ENCODE data around the gene NBPF3. TPM values are rescaled to one million over a fixed set of nuclear protein-coding genes. Genes with fewer than 3 reads are reported as not detected.
"Not testable (repeated sequence)": the region's sequence is repeated elsewhere in the genome, so short reads cannot be mapped to it uniquely, and the experiment has no call there.

The NBPF3 gene
- total RNA-seq, 1 experiment from 2014 or later: 15.9 TPM

- TF ChIP-seq CTCF (IDR thresholded peaks at IDR 0.05) (no peak), TCF7L2 (IDR thresholded peaks at IDR 0.05; ENCODE audit: low read depth, low read length) (no peak), REST (IDR thresholded peaks at IDR 0.05; ENCODE audit: insufficient read depth in 1 of 2, low read depth in 2 of 2, low read length in 1 of 2) (no peak), SIN3A (IDR thresholded peaks at IDR 0.05; ENCODE audit: borderline replicate concordance, insufficient read depth, low read depth, low read length) (no peak), POLR2AphosphoS5 (IDR thresholded peaks at IDR 0.05; ENCODE audit: low read depth, low read length) (no peak)
- H3K4me1 ChIP-seq (ENCODE audit: control insufficient read depth, insufficient read depth, low read length): no peaks in the 10 kb centered on the region
- ATAC-seq (no peak), DNase-seq (ENCODE audit: low read depth, low spot score) (no peak)
- H3K4me3 ChIP-seq (ENCODE audit: low read depth in 2 of 2, low read length in 2 of 2): no peak overlapping the region
- intact Hi-C loops (cut with micrococcal nuclease; ENCODE audit: unreplicated experiment) (no loop called here), in situ Hi-C loops (cut with HindIII; ENCODE audit: low pct_unique_long_range_greater_than_20kb, low sequenced_read_pairs) (no loop called here)
- H3K36me3 ChIP-seq (ENCODE audit: control insufficient read depth, insufficient read depth, low read length): no peaks in the 10 kb centered on the region
- BruUV-seq (replicated peaks): no TSS peak
- ChIA-PET CTCF (interaction anchor here (1.1 kb wide), 1 partner anchor 150 kb away, joined by 5 read pairs; no protein-coding TSS in a partner anchor), POLR2A (interaction anchor here (0.5 kb wide), 1 partner anchor 10 kb away, joined by 3 read pairs; no protein-coding TSS in a partner anchor)
- H3K9me3 ChIP-seq (ENCODE audit: control insufficient read depth, insufficient read depth, low read depth, low read length): no peaks in the 10 kb centered on the region
- H3K27ac ChIP-seq (ENCODE audit: low read length): no peak overlapping the region
- no peaks in the 10 kb centered on the region for H3K27me3 ChIP-seq (ENCODE audit: control insufficient read depth, insufficient read depth, low read length)
Observed at GRCh38 chr1:21517660-21518480, 77.9 kb downstream of the NBPF3 start.

DNA sequence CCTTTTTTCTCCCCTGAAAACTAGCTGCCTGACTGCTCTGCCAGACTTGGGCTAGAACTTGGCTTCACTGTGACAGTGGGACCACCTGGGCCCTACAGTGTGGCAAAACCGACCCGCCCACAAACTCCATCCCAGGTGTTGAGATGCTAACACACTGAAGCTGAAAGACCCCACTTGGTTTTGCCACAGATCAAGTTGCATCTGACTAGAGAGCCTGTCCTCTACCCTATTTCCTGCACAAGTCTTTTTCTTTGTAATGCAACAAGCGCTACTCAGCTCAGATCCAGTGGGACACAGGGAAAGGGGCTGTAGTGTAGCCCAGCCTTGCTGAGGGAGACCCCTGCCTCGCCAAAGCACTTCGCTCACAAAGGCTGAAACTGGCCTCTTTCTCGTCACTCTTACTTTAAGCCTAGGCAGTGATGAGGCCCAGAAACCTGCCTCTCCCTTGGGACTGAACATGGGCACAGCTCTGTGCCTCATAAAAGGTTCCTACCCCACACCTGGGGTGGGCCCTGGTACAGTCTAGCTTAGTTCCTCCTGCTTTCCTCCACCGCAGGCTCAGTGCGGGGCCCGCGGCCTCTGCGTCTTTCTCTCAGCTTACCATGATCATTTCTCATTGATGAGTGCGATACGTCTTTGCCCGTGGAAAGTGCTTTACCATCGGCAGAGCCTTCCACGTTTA is 79.0 kb downstream of the NBPF3 start:
- TF ChIP-seq SIN3A (IDR thresholded peaks at IDR 0.05; ENCODE audit: borderline replicate concordance, insufficient read depth, low read depth, low read length) (no peak), POLR2AphosphoS5 (IDR thresholded peaks at IDR 0.05; ENCODE audit: low read depth, low read length) (no peak), TCF7L2 (IDR thresholded peaks at IDR 0.05; ENCODE audit: low read depth, low read length) (no peak), REST (IDR thresholded peaks at IDR 0.05; ENCODE audit: insufficient read depth in 1 of 2, low read depth in 2 of 2, low read length in 1 of 2) (no peak), CTCF (IDR thresholded peaks at IDR 0.05) (no peak)
- no peak overlapping the region for H3K27ac ChIP-seq (ENCODE audit: low read length)
- ChIA-PET CTCF (interaction anchor here (1.1 kb wide), 1 partner anchor 151 kb away, joined by 5 read pairs; no protein-coding TSS in a partner anchor), POLR2A (no interaction called here)
- H3K9me3 ChIP-seq (ENCODE audit: control insufficient read depth, insufficient read depth, low read depth, low read length): no peaks in the 10 kb centered on the region
- BruUV-seq (replicated peaks): no TSS peak
- H3K36me3 ChIP-seq (ENCODE audit: control insufficient read depth, insufficient read depth, low read length): no peaks in the 10 kb centered on the region
- H3K4me1 ChIP-seq (ENCODE audit: control insufficient read depth, insufficient read depth, low read length): no peaks in the 10 kb centered on the region
- no peaks in the 10 kb centered on the region for H3K27me3 ChIP-seq (ENCODE audit: control insufficient read depth, insufficient read depth, low read length)
- ATAC-seq (no peak), DNase-seq (ENCODE audit: low read depth, low spot score) (no peak)
- intact Hi-C loops (cut with micrococcal nuclease; ENCODE audit: unreplicated experiment): no loop called here
- in situ Hi-C loops (cut with HindIII; ENCODE audit: low pct_unique_long_range_greater_than_20kb, low sequenced_read_pairs): no loop called here
- no peak overlapping the region for H3K4me3 ChIP-seq (ENCODE audit: low read depth in 2 of 2, low read length in 2 of 2)

DNA sequence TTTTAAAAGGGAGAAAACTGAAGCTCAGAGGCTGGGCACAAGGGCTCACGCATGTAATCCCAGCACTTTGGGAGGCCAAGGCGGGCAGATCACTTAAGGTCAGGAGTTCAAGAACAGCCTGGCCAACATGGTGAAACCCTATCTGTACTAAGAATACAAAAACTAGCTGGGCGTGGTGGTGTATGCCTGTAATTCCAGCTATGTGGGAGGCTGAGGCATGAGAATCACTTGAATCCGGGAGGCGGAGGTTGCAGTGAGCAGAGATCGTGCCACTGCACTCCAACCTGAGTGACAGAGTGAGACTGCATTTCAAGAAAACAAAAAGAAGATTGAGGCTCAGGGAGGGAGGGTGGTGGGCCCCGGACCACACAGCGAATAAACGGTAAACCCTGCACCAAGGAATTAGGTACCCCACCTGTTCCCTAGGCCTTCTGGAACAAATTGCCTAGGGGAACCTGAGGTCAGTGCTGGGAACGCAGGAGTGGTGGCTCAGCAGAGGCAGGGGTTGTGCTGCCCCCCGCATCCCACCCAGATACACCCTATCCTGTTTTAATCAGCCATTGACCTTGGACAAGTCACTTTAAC is 79.6 kb downstream of the NBPF3 start:
- H3K4me1 ChIP-seq (ENCODE audit: control insufficient read depth, insufficient read depth, low read length); H3K36me3 ChIP-seq (ENCODE audit: control insufficient read depth, insufficient read depth, low read length); POLR2A ChIA-PET; H3K4me3 ChIP-seq (ENCODE audit: low read depth in 2 of 2, low read length in 2 of 2); BruUV-seq (replicated peaks); CTCF ChIA-PET; H3K9me3 ChIP-seq (ENCODE audit: control insufficient read depth, insufficient read depth, low read depth, low read length); H3K27me3 ChIP-seq (ENCODE audit: control insufficient read depth, insufficient read depth, low read length); DNase-seq (ENCODE audit: low read depth, low spot score); intact Hi-C loops (cut with micrococcal nuclease; ENCODE audit: unreplicated experiment); in situ Hi-C loops (cut with HindIII; ENCODE audit: low pct_unique_long_range_greater_than_20kb, low sequenced_read_pairs); H3K27ac ChIP-seq (ENCODE audit: low read length); ATAC-seq: not testable (repeated sequence)
